ENCODE data around the gene MAML3.

The MAML3 gene

DNA sequence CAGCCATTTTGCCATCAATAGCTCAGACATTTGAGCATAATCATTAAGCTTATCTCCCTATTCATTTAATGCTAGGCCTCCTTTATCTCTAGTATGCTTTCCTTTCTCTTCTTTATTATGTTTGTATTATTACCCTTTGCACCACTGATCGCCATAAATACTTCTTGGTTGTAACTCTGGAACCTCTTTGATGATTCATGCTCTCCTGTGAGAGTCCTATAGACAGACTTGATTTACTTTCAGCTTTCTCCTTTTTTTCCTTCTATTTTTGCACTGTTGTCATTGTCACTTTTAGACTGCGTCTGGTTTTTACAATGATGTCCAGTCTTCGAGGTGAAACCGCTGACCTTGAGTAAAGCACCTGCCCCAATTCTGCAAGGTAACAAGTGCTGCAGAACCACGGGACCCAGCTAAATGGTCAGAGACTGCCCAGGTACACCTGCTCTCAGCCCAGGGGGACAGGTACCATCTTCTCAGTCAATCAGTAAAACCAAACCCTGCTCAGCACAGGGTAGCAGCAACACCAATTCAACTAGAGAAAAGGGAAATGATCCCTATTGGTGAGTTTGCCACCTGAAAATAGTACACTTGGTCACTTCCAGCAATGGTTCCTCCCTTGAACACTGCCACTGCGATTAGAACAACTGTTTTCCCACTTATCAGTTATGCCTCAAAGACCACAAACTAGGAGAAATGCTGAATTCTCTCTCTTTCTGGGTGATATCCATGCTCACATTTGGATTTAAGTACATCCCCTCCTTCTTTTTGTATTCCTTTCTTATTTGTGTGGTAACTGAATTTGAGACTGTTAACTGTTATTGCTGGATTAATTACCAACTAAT, 125.1 kb downstream of the MAML3 start:
- DNase-seq (ENCODE audit: low spot score) (no peak), ATAC-seq (ENCODE audit: low read depth) (no peak)
- H3K36me3 ChIP-seq (ENCODE audit: low read depth) = no peaks in the 10 kb centered on the region
- H3K9me3 ChIP-seq (ENCODE audit: severe bottlenecking) = no peaks in the 10 kb centered on the region
- no peaks in the 10 kb centered on the region for H3K4me1 ChIP-seq (ENCODE audit: insufficient read depth, poor library complexity, severe bottlenecking)
- H3K27me3 ChIP-seq (ENCODE audit: insufficient read depth, poor library complexity, severe bottlenecking) = no peaks in the 10 kb centered on the region
- no peak overlapping the region for H3K4me3 ChIP-seq (ENCODE audit: severe bottlenecking)
- no peak overlapping the region for H3K27ac ChIP-seq (ENCODE audit: poor library complexity, severe bottlenecking)
- TF ChIP-seq, protein P1, sequence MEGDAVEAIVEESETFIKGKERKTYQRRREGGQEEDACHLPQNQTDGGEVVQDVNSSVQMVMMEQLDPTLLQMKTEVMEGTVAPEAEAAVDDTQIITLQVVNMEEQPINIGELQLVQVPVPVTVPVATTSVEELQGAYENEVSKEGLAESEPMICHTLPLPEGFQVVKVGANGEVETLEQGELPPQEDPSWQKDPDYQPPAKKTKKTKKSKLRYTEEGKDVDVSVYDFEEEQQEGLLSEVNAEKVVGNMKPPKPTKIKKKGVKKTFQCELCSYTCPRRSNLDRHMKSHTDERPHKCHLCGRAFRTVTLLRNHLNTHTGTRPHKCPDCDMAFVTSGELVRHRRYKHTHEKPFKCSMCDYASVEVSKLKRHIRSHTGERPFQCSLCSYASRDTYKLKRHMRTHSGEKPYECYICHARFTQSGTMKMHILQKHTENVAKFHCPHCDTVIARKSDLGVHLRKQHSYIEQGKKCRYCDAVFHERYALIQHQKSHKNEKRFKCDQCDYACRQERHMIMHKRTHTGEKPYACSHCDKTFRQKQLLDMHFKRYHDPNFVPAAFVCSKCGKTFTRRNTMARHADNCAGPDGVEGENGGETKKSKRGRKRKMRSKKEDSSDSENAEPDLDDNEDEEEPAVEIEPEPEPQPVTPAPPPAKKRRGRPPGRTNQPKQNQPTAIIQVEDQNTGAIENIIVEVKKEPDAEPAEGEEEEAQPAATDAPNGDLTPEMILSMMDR (IDR thresholded peaks at IDR 0.05; ENCODE audit: poor library complexity, severe bottlenecking) = no peak

DNA sequence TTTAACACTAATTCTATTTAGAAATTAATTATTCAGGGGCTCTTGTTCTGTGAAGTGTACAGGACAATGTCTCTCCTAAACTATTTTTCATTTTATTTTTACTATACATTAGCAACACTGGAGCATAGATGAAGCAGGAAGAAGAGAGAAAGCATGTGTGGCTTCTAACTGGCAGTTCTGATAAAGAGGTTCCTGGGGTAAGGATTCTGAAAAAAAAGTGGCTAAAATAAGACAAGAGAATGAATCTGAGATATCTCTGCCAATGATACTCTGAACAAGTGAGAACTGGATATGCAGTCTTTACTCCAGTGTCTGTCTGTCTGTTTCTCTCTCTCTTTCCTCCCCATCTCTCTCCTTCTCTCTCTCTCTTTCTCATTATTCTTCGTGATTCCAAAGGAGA, 125.9 kb downstream of the MAML3 start:
- H3K4me3 ChIP-seq (ENCODE audit: severe bottlenecking) = no peak overlapping the region
- TF ChIP-seq, protein P1 (IDR thresholded peaks at IDR 0.05; ENCODE audit: poor library complexity, severe bottlenecking) = no peak
- no peaks in the 10 kb centered on the region for H3K4me1 ChIP-seq (ENCODE audit: insufficient read depth, poor library complexity, severe bottlenecking)
- ATAC-seq (ENCODE audit: low read depth) (no peak), DNase-seq (ENCODE audit: low spot score) (no peak)
- no peaks in the 10 kb centered on the region for H3K9me3 ChIP-seq (ENCODE audit: severe bottlenecking)
- H3K27me3 ChIP-seq (ENCODE audit: insufficient read depth, poor library complexity, severe bottlenecking) = no peaks in the 10 kb centered on the region
- no peak overlapping the region for H3K27ac ChIP-seq (ENCODE audit: poor library complexity, severe bottlenecking)
- H3K36me3 ChIP-seq (ENCODE audit: low read depth) = no peaks in the 10 kb centered on the region

GRCh38 chr4:140027101-140027500, 126.9 kb downstream of the MAML3 start:
- ATAC-seq (ENCODE audit: low read depth) (no peak), DNase-seq (ENCODE audit: low spot score) (no peak)
- Histone ChIP-seq H3K27me3 (ENCODE audit: insufficient read depth, poor library complexity, severe bottlenecking) (no peaks in the 10 kb centered on the region), H3K4me3 (ENCODE audit: severe bottlenecking) (no peak overlapping the region), H3K36me3 (ENCODE audit: low read depth) (no peaks in the 10 kb centered on the region), H3K9me3 (ENCODE audit: severe bottlenecking) (no peaks in the 10 kb centered on the region), H3K4me1 (ENCODE audit: insufficient read depth, poor library complexity, severe bottlenecking) (no peaks in the 10 kb centered on the region), H3K27ac (ENCODE audit: poor library complexity, severe bottlenecking) (no peak overlapping the region)
- TF ChIP-seq, protein P1 (IDR thresholded peaks at IDR 0.05; ENCODE audit: poor library complexity, severe bottlenecking) = no peak

DNA sequence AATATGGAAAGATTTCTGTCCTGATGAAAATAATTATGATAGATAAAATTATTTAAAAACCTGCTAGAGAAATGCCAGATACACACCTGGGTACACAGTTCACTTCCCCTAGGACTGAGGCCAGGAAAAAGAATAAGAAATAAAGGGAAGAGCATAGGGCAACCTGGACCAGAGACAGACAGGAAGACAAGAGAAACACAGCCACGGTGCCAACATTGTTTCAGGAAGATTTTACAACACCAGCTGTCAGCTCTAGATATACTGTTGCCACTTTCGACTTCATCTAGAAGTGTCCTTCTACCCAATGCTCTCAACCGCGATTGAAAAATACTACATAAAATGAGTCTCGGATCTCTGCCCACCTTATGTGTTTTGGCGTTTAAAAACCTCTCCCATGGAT, 128.5 kb downstream of the MAML3 start:
- no peak overlapping the region for H3K27ac ChIP-seq (ENCODE audit: poor library complexity, severe bottlenecking)
- H3K9me3 ChIP-seq (ENCODE audit: severe bottlenecking) = no peaks in the 10 kb centered on the region
- no peaks in the 10 kb centered on the region for H3K4me1 ChIP-seq (ENCODE audit: insufficient read depth, poor library complexity, severe bottlenecking)
- H3K4me3 ChIP-seq (ENCODE audit: severe bottlenecking) = no peak overlapping the region
- ATAC-seq (ENCODE audit: low read depth) (no peak), DNase-seq (ENCODE audit: low spot score) (no peak)
- H3K36me3 ChIP-seq (ENCODE audit: low read depth) = no peaks in the 10 kb centered on the region
- TF ChIP-seq, protein P1 (IDR thresholded peaks at IDR 0.05; ENCODE audit: poor library complexity, severe bottlenecking) = no peak
- H3K27me3 ChIP-seq (ENCODE audit: insufficient read depth, poor library complexity, severe bottlenecking) = no peaks in the 10 kb centered on the region

Data from RWPE2 (cell line).